Uterus (tissue), 4 donors: ENCODE data around the gene TBC1D9. TPM values are rescaled to one million over a fixed set of nuclear protein-coding genes. Genes with fewer than 3 reads are reported as not detected.
"Not testable (repeated sequence)": the region's sequence is repeated elsewhere in the genome, so short reads cannot be mapped to it uniquely, and the experiment has no call there.

Source experiments
- DNase-seq, 2 donors: peaks; one replicate each; pipeline ENCODE4 v3.0.0-alpha.2; 2019 to 2020
- H3K27ac ChIP-seq, 2 donors: fragments of 200-600 bp; sonication (generic); 1 replicate in 1 of 2; 2 replicates in 1 of 2; pipeline ENCODE4 v1.5.1; 2016 to 2018
- H3K27me3 ChIP-seq, 2 donors: fragments of 200-600 bp; sonication (generic); one replicate each; pipeline ENCODE4 v1.5.1; 2018 to 2019; ENCODE audit warnings: control low read depth in 1 of 2
- H3K36me3 ChIP-seq, 2 donors: fragments of 200-600 bp; sonication (generic); one replicate each; pipeline ENCODE4 v1.5.1; 2019; ENCODE audit warnings: control low read depth in 1 of 2
- H3K4me1 ChIP-seq, 2 donors: fragments of 200-600 bp; sonication (generic); one replicate each; pipeline ENCODE4 v1.5.1; 2018 to 2019; ENCODE audit warnings: control low read depth in 1 of 2
- H3K4me3 ChIP-seq, 2 donors: fragments of 200-600 bp; sonication (generic); 1 replicate in 1 of 2; 2 replicates in 1 of 2; pipeline ENCODE4 v1.5.1; 2018 to 2019; ENCODE audit warnings: mild to moderate bottlenecking in 1 of 2
- H3K9me3 ChIP-seq, 2 donors: fragments of 200-600 bp; sonication (generic); one replicate each; pipeline ENCODE4 v1.5.1; 2019; ENCODE audit warnings: control low read depth in 1 of 2
- POLR2A ChIP-seq, 2 donors: fragments of 450-650 bp; IDR thresholded peaks; one replicate each; pipeline ENCODE4 v1.6.1; 2016; ENCODE audit warnings: antibody characterized with exemption in 2 of 2, mild to moderate bottlenecking in 1 of 2, moderate library complexity in 1 of 2
- intact Hi-C: fragments of 100-400 bp; cut with DNase I; formaldehyde crosslinking; loops from one replicate; pipeline ENCODE4 v1.15.1; 2023; ENCODE audit warnings: low total_unique reads
- total RNA-seq, 4 donors: library from RNA; depleted of rRNA in 3 of 4; stranded (reverse); fragments of >200 nt in 3 of 4; gene quantifications; one replicate each; pipeline versions ENCODE4 v1.1.0 to v1.2.4, GENCODE V29; 2014 to 2023
- TF ChIP-seq, protein P1 (sequence below), 4 experiments: fragments of 200-600 bp in 2 of 4; fragments of 450-650 bp in 2 of 4; sonication (generic) in 2 of 4; IDR thresholded peaks; one replicate each; pipeline ENCODE4 v1.5.1; 2016 to 2019; ENCODE audit warnings: antibody characterized with exemption in 4 of 4, mild to moderate bottlenecking in 2 of 4, moderate library complexity in 1 of 4
- donor health status: DM: yes; HTN: yes; CAD: no.

Gene TBC1D9
- total RNA-seq, 4 donors from 2014 or later, result 3.8 to 48.8 (median 13.3) TPM

DNA sequence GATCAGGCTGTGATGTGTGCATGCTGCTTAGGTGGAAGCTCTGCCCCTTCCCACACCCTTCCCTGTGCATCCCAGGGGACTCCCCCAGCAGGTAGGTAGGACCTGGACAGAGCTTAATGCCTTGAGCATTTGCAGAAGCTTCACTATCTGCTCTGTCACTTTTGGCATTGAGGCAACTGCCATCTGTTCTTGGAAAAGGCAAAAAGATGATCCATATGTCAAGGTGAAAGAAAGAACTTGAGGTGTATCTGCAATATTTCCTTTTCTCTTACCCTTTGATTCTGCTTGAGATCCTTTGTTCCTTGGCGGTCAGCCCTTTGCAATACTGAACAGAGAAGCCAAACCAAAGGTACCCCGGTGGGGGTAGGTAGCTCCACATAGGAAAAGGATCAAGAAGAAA lies 37.1 kb upstream of the TBC1D9 start:
- Histone ChIP-seq H3K9me3 (no peaks in the 10 kb centered on the region), H3K4me3 (no peak overlapping the region), H3K27ac (no peak overlapping the region), H3K36me3 (no peaks in the 10 kb centered on the region), H3K4me1 (no peaks in the 10 kb centered on the region), H3K27me3 (no peaks in the 10 kb centered on the region)
- no peak for DNase-seq
- no peak for TF ChIP-seq POLR2A (IDR thresholded peaks at IDR 0.05)
- TF ChIP-seq, protein P1, sequence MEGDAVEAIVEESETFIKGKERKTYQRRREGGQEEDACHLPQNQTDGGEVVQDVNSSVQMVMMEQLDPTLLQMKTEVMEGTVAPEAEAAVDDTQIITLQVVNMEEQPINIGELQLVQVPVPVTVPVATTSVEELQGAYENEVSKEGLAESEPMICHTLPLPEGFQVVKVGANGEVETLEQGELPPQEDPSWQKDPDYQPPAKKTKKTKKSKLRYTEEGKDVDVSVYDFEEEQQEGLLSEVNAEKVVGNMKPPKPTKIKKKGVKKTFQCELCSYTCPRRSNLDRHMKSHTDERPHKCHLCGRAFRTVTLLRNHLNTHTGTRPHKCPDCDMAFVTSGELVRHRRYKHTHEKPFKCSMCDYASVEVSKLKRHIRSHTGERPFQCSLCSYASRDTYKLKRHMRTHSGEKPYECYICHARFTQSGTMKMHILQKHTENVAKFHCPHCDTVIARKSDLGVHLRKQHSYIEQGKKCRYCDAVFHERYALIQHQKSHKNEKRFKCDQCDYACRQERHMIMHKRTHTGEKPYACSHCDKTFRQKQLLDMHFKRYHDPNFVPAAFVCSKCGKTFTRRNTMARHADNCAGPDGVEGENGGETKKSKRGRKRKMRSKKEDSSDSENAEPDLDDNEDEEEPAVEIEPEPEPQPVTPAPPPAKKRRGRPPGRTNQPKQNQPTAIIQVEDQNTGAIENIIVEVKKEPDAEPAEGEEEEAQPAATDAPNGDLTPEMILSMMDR (IDR thresholded peaks at IDR 0.05), result no peak
- intact Hi-C loops, result no loop called here

DNA sequence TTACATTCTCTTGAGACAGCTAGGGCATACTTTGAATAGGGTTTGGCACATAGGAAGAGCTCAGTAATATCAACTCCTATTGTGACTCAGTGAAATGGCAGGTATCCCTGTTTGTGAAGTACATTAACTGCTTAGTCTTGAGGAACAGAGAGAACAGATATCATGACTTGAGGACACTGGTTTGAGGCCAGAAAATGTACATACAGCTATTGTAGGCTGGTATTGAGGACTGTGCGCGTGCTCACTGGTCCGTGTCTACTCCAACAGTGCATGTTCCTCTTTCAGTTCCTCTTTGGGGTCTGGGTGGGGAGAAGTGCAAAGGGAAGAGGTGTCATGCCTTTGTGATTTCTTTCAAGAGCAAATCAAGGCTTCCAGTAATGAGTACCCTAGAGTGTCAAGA lies 34.6 kb upstream of the TBC1D9 start:
- Histone ChIP-seq H3K27ac (no peak overlapping the region), H3K9me3 (no peaks in the 10 kb centered on the region), H3K4me1 (no peaks in the 10 kb centered on the region), H3K27me3 (no peaks in the 10 kb centered on the region), H3K4me3 (no peak overlapping the region), H3K36me3 (no peaks in the 10 kb centered on the region)
- intact Hi-C loops, result no loop called here
- no peak for TF ChIP-seq POLR2A (IDR thresholded peaks at IDR 0.05)
- TF ChIP-seq, protein P1 (IDR thresholded peaks at IDR 0.05), result no peak
- no peak for DNase-seq

DNA sequence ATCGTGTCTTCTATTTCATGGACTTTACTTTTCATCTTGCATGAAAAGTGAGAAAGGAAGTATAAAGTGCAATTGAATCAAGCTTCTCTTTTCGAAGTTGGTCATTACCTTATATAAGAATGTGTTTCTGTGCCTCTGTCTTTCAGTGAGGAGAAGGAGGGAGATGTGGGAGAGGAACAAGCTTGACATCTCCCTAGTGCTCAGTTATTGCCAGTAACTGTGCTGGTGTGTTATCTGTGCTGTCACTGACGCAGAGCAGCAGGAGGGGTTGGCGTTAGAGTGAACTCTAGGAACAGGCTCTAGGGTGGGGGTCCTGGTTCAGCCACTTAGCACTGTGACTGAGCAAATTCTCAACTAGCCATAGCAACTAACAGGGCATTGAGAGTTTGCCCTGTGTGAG lies 34.0 kb upstream of the TBC1D9 start:
- H3K9me3 ChIP-seq, result no peaks in the 10 kb centered on the region
- H3K4me1 ChIP-seq, result no peaks in the 10 kb centered on the region
- H3K4me3 ChIP-seq, result no peak overlapping the region
- no peaks in the 10 kb centered on the region for H3K27me3 ChIP-seq
- no peak for DNase-seq
- no peak overlapping the region for H3K27ac ChIP-seq
- TF ChIP-seq, protein P1 (IDR thresholded peaks at IDR 0.05), result no peak
- no peak for TF ChIP-seq POLR2A (IDR thresholded peaks at IDR 0.05)
- H3K36me3 ChIP-seq, result no peaks in the 10 kb centered on the region
- intact Hi-C loops, result no loop called here

DNA sequence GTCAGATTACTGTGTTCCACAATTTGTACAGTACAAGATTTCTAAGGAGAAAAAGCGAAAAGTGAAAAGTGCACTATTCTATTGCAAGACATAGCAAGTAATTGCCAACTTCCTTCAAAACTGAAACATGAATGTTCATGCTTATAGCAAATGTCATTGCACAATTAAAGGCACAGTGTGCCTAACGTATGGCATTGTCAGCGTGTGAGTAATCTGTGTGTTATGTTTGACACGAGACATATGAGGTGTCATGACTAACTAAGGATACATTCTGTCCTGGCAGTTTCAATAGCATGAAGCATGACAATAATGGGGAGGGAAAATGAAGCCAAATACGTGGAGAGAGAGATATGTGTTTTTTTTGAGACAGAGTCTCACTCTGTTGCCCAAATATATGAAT lies 33.6 kb upstream of the TBC1D9 start:
- H3K27ac ChIP-seq, result no peak overlapping the region
- no peaks in the 10 kb centered on the region for H3K9me3 ChIP-seq
- H3K4me1 ChIP-seq, result no peaks in the 10 kb centered on the region
- no peaks in the 10 kb centered on the region for H3K36me3 ChIP-seq
- no peak for DNase-seq
- no peaks in the 10 kb centered on the region for H3K27me3 ChIP-seq
- intact Hi-C loops, result no loop called here
- no peak for TF ChIP-seq POLR2A (IDR thresholded peaks at IDR 0.05)
- TF ChIP-seq, protein P1 (IDR thresholded peaks at IDR 0.05), result no peak
- H3K4me3 ChIP-seq, result no peak overlapping the region

DNA sequence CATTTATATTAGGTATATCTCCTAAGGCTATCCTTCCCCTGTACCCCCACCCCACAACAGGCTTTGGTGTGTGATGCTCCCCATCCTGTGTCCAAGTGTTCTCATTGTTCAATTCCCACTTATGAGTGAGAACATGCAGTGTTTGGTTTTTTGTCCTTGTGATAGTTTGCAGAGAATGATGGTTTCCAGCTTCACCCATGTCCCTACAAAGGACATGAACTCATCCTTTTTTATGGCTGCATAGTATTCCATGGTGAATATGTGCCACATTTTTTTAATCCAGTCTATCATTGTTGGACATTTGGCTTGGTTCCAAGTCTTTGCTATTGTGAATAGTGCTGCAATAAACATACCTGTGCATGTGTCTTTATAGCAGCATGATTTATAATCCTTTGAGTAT lies 26.6 kb upstream of the TBC1D9 start:
- H3K4me3 ChIP-seq, intact Hi-C loops, H3K27me3 ChIP-seq, H3K27ac ChIP-seq, H3K9me3 ChIP-seq, DNase-seq, H3K4me1 ChIP-seq, H3K36me3 ChIP-seq: not testable (repeated sequence)

DNA sequence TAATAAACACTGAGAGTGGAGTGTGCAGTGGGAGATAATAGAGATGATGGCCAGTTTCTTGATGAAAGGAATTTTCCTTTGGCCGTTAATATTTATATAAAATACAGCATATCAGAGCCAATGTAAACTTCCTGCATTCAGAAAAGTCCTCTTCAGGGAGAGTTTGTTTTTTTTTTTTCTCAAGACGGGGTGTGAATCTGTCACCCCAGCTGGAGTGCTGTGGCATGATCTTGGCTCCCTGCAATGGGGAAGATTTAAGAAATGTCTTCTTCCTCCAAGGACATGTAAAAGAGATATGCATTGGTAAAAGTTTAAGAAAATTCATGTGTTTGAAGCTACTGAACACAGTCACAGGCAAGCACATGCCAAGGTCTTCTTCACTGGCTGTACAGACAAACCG lies 25.4 kb upstream of the TBC1D9 start:
- Histone ChIP-seq H3K36me3 (no peaks in the 10 kb centered on the region), H3K4me3 (no peak overlapping the region), H3K4me1 (no peaks in the 10 kb centered on the region), H3K27me3 (no peaks in the 10 kb centered on the region), H3K9me3 (no peaks in the 10 kb centered on the region), H3K27ac (no peak overlapping the region)
- TF ChIP-seq POLR2A (IDR thresholded peaks at IDR 0.05), result no peak
- TF ChIP-seq, protein P1 (IDR thresholded peaks at IDR 0.05), result no peak
- intact Hi-C loops, result no loop called here
- no peak for DNase-seq
